ENCODE results near the gene SLC6A17.

The SLC6A17 gene

DNA sequence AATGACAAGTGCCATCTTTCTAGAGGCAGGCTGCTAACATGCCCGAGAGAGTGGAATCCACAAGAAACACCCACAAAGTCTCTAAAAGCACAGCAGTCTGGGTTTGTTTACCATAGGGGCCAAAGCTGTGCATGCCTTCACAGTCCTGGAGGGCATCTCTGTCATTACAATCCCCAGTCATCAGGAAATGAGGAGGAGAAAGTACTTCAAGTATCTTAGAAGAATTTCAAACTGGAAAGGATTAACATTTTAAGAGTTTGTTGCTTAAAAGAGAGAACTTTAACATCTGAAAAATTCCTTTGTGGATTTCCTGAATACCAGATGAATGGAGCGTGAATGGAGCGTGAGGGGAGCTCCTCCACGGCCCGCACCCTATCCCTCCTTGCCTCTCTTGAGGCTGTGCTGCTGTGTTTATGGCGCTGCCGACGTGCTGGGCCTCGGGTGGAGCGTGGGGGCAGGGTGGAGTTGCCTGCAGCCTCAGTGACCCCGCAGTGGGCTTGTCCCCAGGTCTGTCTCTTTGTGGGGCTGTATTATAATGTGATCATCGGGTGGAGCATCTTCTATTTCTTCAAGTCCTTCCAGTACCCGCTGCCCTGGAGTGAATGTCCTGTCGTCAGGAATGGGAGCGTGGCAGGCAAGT, 23.3 kb downstream of the SLC6A17 start:
- Histone ChIP-seq H3K9me3 (ENCODE audit: control insufficient read depth in 2 of 2, low read length in 2 of 2) (peaks cover 0 to 2% of the 10 kb centered on the region in 2 donors), H3K4me3 (ENCODE audit: low read length in 2 of 2) (no peak overlapping the region), H3K27ac (ENCODE audit: low read length) (no peak overlapping the region), H3K9ac (ENCODE audit: low read length in 2 of 2) (no peak overlapping the region), H3K36me3 (ENCODE audit: control insufficient read depth in 2 of 2, insufficient read depth in 2 of 2, low read length in 2 of 2) (no peaks in the 10 kb centered on the region), H3K27me3 (ENCODE audit: control insufficient read depth in 1 of 2, insufficient read depth in 2 of 2, low read length in 2 of 2) (no peaks in the 10 kb centered on the region), H3K4me1 (ENCODE audit: control insufficient read depth, insufficient read depth, low read length) (peaks cover 5% of the 10 kb centered on the region)

DNA sequence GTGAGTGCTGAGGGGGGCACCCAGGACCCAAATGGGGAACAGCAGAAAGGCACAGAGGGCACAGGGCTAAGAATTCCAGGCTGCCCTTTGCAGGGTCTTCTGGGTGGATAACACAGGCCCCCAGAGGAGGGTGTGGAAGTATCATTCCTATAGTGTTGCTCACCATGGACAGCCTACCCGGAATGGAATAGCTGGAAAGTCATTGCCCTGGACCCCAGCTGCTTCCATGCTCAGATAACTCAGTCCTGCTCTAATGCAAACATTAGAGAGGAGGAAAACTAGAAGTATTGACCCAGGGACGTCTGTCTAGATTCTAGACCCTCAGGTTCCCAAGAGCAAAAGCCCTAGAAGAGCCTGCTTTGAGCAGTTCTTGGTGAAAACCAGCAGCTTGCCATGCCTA, 24.7 kb downstream of the SLC6A17 start:
- no peak overlapping the region for H3K27ac ChIP-seq (ENCODE audit: low read length)
- H3K36me3 ChIP-seq (ENCODE audit: control insufficient read depth in 2 of 2, insufficient read depth in 2 of 2, low read length in 2 of 2) = no peaks in the 10 kb centered on the region
- H3K4me1 ChIP-seq (ENCODE audit: control insufficient read depth, insufficient read depth, low read length) = peaks cover 5% of the 10 kb centered on the region
- H3K4me3 ChIP-seq (ENCODE audit: low read length in 2 of 2) = no peak overlapping the region
- no peak overlapping the region for H3K9ac ChIP-seq (ENCODE audit: low read length in 2 of 2)
- H3K27me3 ChIP-seq (ENCODE audit: control insufficient read depth in 1 of 2, insufficient read depth in 2 of 2, low read length in 2 of 2) = no peaks in the 10 kb centered on the region
- H3K9me3 ChIP-seq (ENCODE audit: control insufficient read depth in 2 of 2, low read length in 2 of 2) = peaks cover 0 to 3% of the 10 kb centered on the region in 2 donors

DNA sequence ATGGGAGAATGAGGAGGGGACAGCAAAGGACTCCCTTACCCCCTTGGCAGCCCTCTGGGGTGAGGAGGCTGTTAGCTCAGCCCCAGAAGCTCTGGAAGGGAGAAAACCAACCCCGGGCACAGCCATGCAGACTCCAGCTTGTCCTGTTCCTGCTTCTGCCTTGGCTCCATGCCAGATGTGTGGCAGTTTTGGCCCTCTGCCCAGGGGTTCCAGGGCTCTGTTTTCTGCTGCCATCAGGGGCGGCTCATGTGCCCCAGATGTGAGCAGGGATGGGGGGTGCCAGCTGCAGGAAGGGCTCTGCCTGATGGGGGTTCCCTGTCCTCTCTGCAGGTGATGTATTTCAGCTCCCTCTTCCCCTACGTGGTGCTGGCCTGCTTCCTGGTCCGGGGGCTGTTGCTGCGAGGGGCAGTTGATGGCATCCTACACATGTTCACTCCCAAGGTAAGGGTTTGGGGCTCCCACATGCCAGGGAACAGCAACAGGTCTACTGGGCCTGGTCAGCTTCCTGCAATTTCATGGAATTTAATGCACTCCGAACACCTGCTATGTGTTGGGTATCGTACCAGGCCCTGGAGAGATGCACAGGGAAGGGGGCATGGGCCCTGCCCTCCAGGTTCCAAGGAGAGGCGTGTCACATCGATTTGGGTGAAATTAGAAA, 26.1 kb downstream of the SLC6A17 start:
- Histone ChIP-seq H3K36me3 (ENCODE audit: control insufficient read depth in 2 of 2, insufficient read depth in 2 of 2, low read length in 2 of 2) (no peaks in the 10 kb centered on the region), H3K27ac (ENCODE audit: low read length) (no peak overlapping the region), H3K27me3 (ENCODE audit: control insufficient read depth in 1 of 2, insufficient read depth in 2 of 2, low read length in 2 of 2) (no peaks in the 10 kb centered on the region), H3K9me3 (ENCODE audit: control insufficient read depth in 2 of 2, low read length in 2 of 2) (peaks cover 0 to 3% of the 10 kb centered on the region in 2 donors), H3K4me3 (ENCODE audit: low read length in 2 of 2) (no peak overlapping the region), H3K9ac (ENCODE audit: low read length in 2 of 2) (no peak overlapping the region), H3K4me1 (ENCODE audit: control insufficient read depth, insufficient read depth, low read length) (peaks cover 5% of the 10 kb centered on the region)

DNA sequence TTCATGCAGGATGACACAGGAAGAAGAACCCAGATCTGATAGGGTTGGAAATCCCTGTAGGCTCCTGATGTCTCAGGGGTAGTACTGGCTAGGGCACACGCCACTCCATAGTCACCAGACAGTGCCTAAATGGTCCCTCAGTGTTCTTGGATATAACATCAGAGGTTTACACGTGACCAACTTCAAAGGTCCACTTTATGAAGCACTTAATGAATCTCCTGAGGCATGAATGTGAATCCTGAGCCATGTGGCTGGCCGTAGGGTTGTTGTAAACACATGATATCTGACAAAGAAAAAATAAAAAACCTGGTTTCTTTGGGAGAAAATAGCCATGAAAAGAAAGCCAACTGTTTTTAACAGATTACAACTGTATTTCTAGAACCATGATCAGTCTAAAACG, 27.5 kb downstream of the SLC6A17 start:
- no peak overlapping the region for H3K27ac ChIP-seq (ENCODE audit: low read length)
- H3K9me3 ChIP-seq (ENCODE audit: control insufficient read depth in 2 of 2, low read length in 2 of 2) = peaks cover 0 to 3% of the 10 kb centered on the region in 2 donors
- H3K27me3 ChIP-seq (ENCODE audit: control insufficient read depth in 1 of 2, insufficient read depth in 2 of 2, low read length in 2 of 2) = no peaks in the 10 kb centered on the region
- no peak overlapping the region for H3K4me3 ChIP-seq (ENCODE audit: low read length in 2 of 2)
- H3K36me3 ChIP-seq (ENCODE audit: control insufficient read depth in 2 of 2, insufficient read depth in 2 of 2, low read length in 2 of 2) = no peaks in the 10 kb centered on the region
- peaks cover 5% of the 10 kb centered on the region for H3K4me1 ChIP-seq (ENCODE audit: control insufficient read depth, insufficient read depth, low read length)
- H3K9ac ChIP-seq (ENCODE audit: low read length in 2 of 2) = no peak overlapping the region

- H3K27ac ChIP-seq (ENCODE audit: low read length) = no peak overlapping the region
- no peak overlapping the region for H3K4me3 ChIP-seq (ENCODE audit: low read length in 2 of 2)
- no peaks in the 10 kb centered on the region for H3K36me3 ChIP-seq (ENCODE audit: control insufficient read depth in 2 of 2, insufficient read depth in 2 of 2, low read length in 2 of 2)
- peaks cover 17% of the 10 kb centered on the region for H3K4me1 ChIP-seq (ENCODE audit: control insufficient read depth, insufficient read depth, low read length)
- no peaks in the 10 kb centered on the region for H3K27me3 ChIP-seq (ENCODE audit: control insufficient read depth in 1 of 2, insufficient read depth in 2 of 2, low read length in 2 of 2)
- peaks cover 0 to under 1% of the 10 kb centered on the region in 2 donors for H3K9me3 ChIP-seq (ENCODE audit: control insufficient read depth in 2 of 2, low read length in 2 of 2)
- H3K9ac ChIP-seq (ENCODE audit: low read length in 2 of 2) = no peak overlapping the region
Measured at GRCh38 chr1:110183642-110184167, 33.4 kb downstream of the SLC6A17 start.

DNA sequence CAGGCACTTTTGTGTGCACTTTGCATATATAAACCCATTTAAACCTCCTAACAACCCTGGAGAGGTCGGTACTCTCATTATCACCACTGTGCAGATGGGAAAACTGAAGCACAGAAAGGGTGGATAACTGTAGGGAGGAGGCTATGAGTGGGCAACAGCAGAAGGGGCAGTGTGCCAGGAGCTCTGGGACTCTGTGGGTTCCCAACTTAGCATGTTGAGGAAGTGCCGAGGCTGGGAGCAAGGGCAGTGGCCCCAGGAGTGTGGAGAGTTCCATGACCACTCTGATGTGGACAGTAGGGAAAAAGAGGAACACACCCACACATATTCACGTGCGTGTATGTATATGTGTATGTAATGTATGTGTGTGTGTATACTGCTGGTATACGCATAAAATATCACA, 34.2 kb downstream of the SLC6A17 start:
- H3K36me3 ChIP-seq (ENCODE audit: control insufficient read depth in 2 of 2, insufficient read depth in 2 of 2, low read length in 2 of 2) = no peaks in the 10 kb centered on the region
- H3K27ac ChIP-seq (ENCODE audit: low read length) = no peak overlapping the region
- H3K4me3 ChIP-seq (ENCODE audit: low read length in 2 of 2) = no peak overlapping the region
- H3K9ac ChIP-seq (ENCODE audit: low read length in 2 of 2) = no peak overlapping the region
- H3K27me3 ChIP-seq (ENCODE audit: control insufficient read depth in 1 of 2, insufficient read depth in 2 of 2, low read length in 2 of 2) = no peaks in the 10 kb centered on the region
- H3K9me3 ChIP-seq (ENCODE audit: control insufficient read depth in 2 of 2, low read length in 2 of 2) = no peaks in the 10 kb centered on the region
- H3K4me1 ChIP-seq (ENCODE audit: control insufficient read depth, insufficient read depth, low read length) = peaks cover 21% of the 10 kb centered on the region

DNA sequence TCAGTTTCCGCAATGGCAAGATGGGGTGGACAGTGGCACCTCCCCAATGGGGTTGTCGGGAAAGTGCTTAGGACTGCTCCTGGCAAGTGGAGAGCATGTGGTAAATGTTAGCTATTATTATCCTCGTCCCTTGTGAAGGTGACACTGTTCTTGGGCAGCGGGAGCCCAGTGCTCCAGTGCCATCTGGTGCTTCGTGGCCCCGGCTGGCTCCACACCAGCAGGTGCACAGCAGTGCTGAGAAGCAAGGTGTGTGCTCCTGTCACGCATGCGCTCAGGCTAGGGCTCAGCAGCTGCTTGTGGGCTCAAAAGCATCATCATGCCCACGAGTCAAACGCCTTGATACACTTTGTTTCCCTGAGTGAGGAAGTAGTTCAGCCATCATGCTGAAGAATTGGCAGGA, 34.9 kb downstream of the SLC6A17 start:
- Histone ChIP-seq H3K9me3 (ENCODE audit: control insufficient read depth in 2 of 2, low read length in 2 of 2) (no peaks in the 10 kb centered on the region), H3K36me3 (ENCODE audit: control insufficient read depth in 2 of 2, insufficient read depth in 2 of 2, low read length in 2 of 2) (no peaks in the 10 kb centered on the region), H3K4me1 (ENCODE audit: control insufficient read depth, insufficient read depth, low read length) (peaks cover 26% of the 10 kb centered on the region), H3K27ac (ENCODE audit: low read length) (no peak overlapping the region), H3K9ac (ENCODE audit: low read length in 2 of 2) (no peak overlapping the region), H3K4me3 (ENCODE audit: low read length in 2 of 2) (no peak overlapping the region), H3K27me3 (ENCODE audit: control insufficient read depth in 1 of 2, insufficient read depth in 2 of 2, low read length in 2 of 2) (no peaks in the 10 kb centered on the region)

DNA sequence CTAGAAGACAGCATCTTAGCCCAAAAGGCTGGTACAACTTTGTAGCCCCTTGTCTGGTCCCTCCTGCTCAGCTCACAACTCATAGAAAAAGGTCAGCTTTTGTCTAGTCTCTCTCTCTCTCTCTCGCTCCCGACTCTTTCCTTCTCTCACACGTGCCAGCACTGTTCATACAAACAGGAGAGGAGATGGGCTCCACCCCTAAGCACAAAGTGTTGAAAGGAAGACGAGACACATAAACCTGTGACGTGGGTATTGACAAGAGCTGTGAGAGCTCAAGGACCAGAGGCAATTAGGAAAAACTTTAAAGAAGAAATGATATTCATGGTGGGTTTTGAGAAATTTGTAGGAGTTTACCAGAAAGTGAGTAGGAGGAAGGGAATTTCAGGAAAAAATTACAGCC, 36.3 kb downstream of the SLC6A17 start:
- H3K27me3 ChIP-seq (ENCODE audit: control insufficient read depth in 1 of 2, insufficient read depth in 2 of 2, low read length in 2 of 2) = no peaks in the 10 kb centered on the region
- peak overlapping the region; percentile 49 for H3K27ac ChIP-seq (ENCODE audit: low read length)
- peaks cover 30% of the 10 kb centered on the region for H3K4me1 ChIP-seq (ENCODE audit: control insufficient read depth, insufficient read depth, low read length)
- no peaks in the 10 kb centered on the region for H3K9me3 ChIP-seq (ENCODE audit: control insufficient read depth in 2 of 2, low read length in 2 of 2)
- H3K9ac ChIP-seq (ENCODE audit: low read length in 2 of 2) = no peak overlapping the region
- no peak overlapping the region for H3K4me3 ChIP-seq (ENCODE audit: low read length in 2 of 2)
- no peaks in the 10 kb centered on the region for H3K36me3 ChIP-seq (ENCODE audit: control insufficient read depth in 2 of 2, insufficient read depth in 2 of 2, low read length in 2 of 2)

DNA sequence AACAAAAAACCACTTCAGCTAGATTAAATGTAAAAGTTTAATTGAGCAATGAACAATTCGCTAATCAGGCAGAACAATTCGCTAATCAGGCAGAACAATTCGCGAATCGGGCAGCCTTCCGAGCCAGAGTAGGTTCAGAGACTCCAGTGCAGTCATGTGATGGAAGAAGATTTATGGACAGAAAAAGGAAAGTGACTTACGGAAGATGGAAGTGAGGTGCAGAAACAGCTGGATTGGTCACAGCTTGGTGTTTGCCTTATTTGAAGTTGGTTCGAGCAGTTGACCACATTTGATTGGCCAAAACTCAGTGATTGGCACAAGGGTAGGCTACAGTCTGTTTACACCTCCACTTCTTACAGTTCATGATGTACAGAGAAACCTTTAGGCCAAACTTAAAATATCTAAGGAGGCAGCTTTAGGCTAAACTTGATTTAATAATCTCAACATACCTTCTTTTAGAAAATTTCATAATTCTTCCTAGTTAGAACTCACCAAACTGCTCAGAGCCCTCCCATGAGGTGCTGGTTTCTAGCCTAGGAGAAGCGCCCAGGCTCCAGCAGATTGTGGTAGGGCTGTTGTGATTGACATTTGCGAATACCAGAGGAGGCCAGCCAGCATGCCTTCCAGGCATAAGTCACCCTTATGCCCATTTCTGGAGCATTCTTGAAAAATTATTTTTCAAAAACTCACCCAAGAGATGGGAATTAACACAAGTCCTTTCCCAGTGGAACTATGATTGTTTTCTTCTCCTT, 37.0 kb downstream of the SLC6A17 start:
- Histone ChIP-seq H3K9me3 (ENCODE audit: control insufficient read depth in 2 of 2, low read length in 2 of 2) (no peaks in the 10 kb centered on the region), H3K9ac (ENCODE audit: low read length in 2 of 2) (no peak overlapping the region), H3K4me1 (ENCODE audit: control insufficient read depth, insufficient read depth, low read length) (peaks cover 30% of the 10 kb centered on the region), H3K27ac (ENCODE audit: low read length) (peak overlapping the region; percentile 49), H3K4me3 (ENCODE audit: low read length in 2 of 2) (peak overlapping the region in 1 of 2 donors; percentile 3), H3K36me3 (ENCODE audit: control insufficient read depth in 2 of 2, insufficient read depth in 2 of 2, low read length in 2 of 2) (no peaks in the 10 kb centered on the region), H3K27me3 (ENCODE audit: control insufficient read depth in 1 of 2, insufficient read depth in 2 of 2, low read length in 2 of 2) (no peaks in the 10 kb centered on the region)

- no peak overlapping the region for H3K4me3 ChIP-seq (ENCODE audit: low read length in 2 of 2)
- H3K27ac ChIP-seq (ENCODE audit: low read length) = peak overlapping the region; percentile 49
- no peaks in the 10 kb centered on the region for H3K36me3 ChIP-seq (ENCODE audit: control insufficient read depth in 2 of 2, insufficient read depth in 2 of 2, low read length in 2 of 2)
- H3K9me3 ChIP-seq (ENCODE audit: control insufficient read depth in 2 of 2, low read length in 2 of 2) = no peaks in the 10 kb centered on the region
- H3K4me1 ChIP-seq (ENCODE audit: control insufficient read depth, insufficient read depth, low read length) = peaks cover 30% of the 10 kb centered on the region
- no peaks in the 10 kb centered on the region for H3K27me3 ChIP-seq (ENCODE audit: control insufficient read depth in 1 of 2, insufficient read depth in 2 of 2, low read length in 2 of 2)
- H3K9ac ChIP-seq (ENCODE audit: low read length in 2 of 2) = no peak overlapping the region
Measured at GRCh38 chr1:110188035-110188618, 37.8 kb downstream of the SLC6A17 start.
